Spleen (tissue), 11 donors: Measurements from ENCODE around the gene SLC39A13. TPM values are rescaled to one million over a fixed set of nuclear protein-coding genes. Genes with fewer than 3 reads are reported as not detected.

Source experiments
- DNase-seq: peaks from one replicate; pipeline ENCODE4 v3.0.0-alpha.2; 2020
- H3K27ac ChIP-seq, 8 donors: fragments of 200-600 bp; sonication (generic) in 7 of 8; 1 replicate in 4 of 8; 2 replicates in 4 of 8; pipeline versions ENCODE4 v1.5.0 to v1.8.0; 2016 to 2021; ENCODE audit warnings: inconsistent platforms in 4 of 8, mild to moderate bottlenecking in 4 of 8, moderate library complexity in 1 of 8
- H3K27me3 ChIP-seq, 7 donors: fragments of 200-600 bp; sonication (generic) in 6 of 7; replicated peaks in 1 of 7; 1 replicate in 4 of 7; 2 replicates in 3 of 7; pipeline versions ENCODE4 v1.5.0 to v1.8.0; 2016 to 2021; ENCODE audit warnings: inconsistent platforms in 3 of 7, mild to moderate bottlenecking in 1 of 7
- H3K36me3 ChIP-seq, 6 donors: fragments of 200-600 bp; sonication (generic) in 5 of 6; 1 replicate in 4 of 6; 2 replicates in 2 of 6; pipeline versions ENCODE4 v1.5.0 to v1.8.0; 2016 to 2021; ENCODE audit warnings: inconsistent platforms in 2 of 6
- H3K4me1 ChIP-seq, 6 donors: fragments of 200-600 bp; sonication (generic) in 5 of 6; 1 replicate in 3 of 6; 2 replicates in 3 of 6; pipeline versions ENCODE4 v1.5.0 to v1.8.0; 2016 to 2021; ENCODE audit warnings: inconsistent platforms in 3 of 6
- H3K4me3 ChIP-seq, 8 donors: fragments of 200-600 bp; sonication (generic) in 7 of 8; 1 replicate in 4 of 8; 2 replicates in 4 of 8; pipeline versions ENCODE4 v1.5.0 to v1.8.0; 2016 to 2021; ENCODE audit warnings: inconsistent platforms in 4 of 8, mild to moderate bottlenecking in 4 of 8, moderate library complexity in 2 of 8
- H3K9me3 ChIP-seq, 8 donors: fragments of 200-600 bp; sonication (generic) in 7 of 8; 1 replicate in 4 of 8; 2 replicates in 4 of 8; pipeline versions ENCODE4 v1.5.0 to v1.8.0; 2016 to 2021; ENCODE audit warnings: inconsistent platforms in 4 of 8
- POLR2A ChIP-seq, 3 donors: fragments of 450-650 bp; IDR thresholded peaks; one replicate each; pipeline ENCODE4 v1.5.1; 2017; ENCODE audit warnings: antibody characterized with exemption in 3 of 3, mild to moderate bottlenecking in 1 of 3
- POLR2AphosphoS5 ChIP-seq, 3 donors: sonication (generic); formaldehyde crosslinking; IDR thresholded peaks; one replicate each; pipeline ENCODE4 v1.5.1; 2017; ENCODE audit warnings: antibody characterized with exemption in 3 of 3
- WGBS, 5 donors: extraction: QIAGEN DNeasy Blood & Tissue Kit in 3 of 5; methylation state at CpG; one replicate each; pipeline versions ENCODE4 v1.1.5 to v1.1.7; 2013 to 2018; 5-methylcytosine and 5-hydroxymethylcytosine counted together
- intact Hi-C: fragments of 100-400 bp; cut with DNase I; formaldehyde crosslinking; loops from one replicate; pipeline ENCODE4 v1.15.0; 2023; ENCODE audit warnings: low total_unique reads
- polyA plus RNA-seq, 3 donors: library from polyadenylated mRNA; stranded (reverse); fragments of 200-250 nt; gene quantifications; one replicate each; pipeline ENCODE4 v1.2.1, GENCODE V29; 2013
- total RNA-seq, 7 donors: library from RNA; depleted of rRNA in 3 of 7; stranded (reverse); fragments of >200 nt in 3 of 7; fragmentation: NEBNext Ultra II Directional in 4 of 7; extraction: Animal tissue kit (Norgen Biotek cat#: 25700) in 4 of 7; gene quantifications; one replicate each; pipeline versions ENCODE4 v1.1.0 to v1.2.1, GENCODE V29; 2016 to 2021
- TF ChIP-seq, protein P1 (sequence below), 11 experiments: fragments of 200-600 bp in 7 of 11; fragments of 450-650 bp in 4 of 11; sonication (generic) in 4 of 11; IDR thresholded peaks in 8 of 11; conservative IDR thresholded peaks in 3 of 11; 1 replicate in 7 of 11; 2 replicates in 4 of 11; pipeline versions ENCODE4 v1.4.0 to v1.8.0; 2016 to 2021; ENCODE audit warnings: antibody characterized with exemption in 11 of 11, inconsistent platforms in 4 of 11, mild to moderate bottlenecking in 1 of 11
- donor health status: healthy with polysubstance abuse.
- donor health status: DM: no; HTN: no; CAD: no; lungs with moderate emphysema.
- donor health status: DM: no; HTN: no; CAD: no.
- donor health status: Bipolar disorder and iron deficiency.
- donor health status: healthy.
- donor health status: DM: no; HTN: no; CAD: no.
- donor health status: DM: yes; HTN: yes; CAD: no.

The SLC39A13 gene
- total and polyA plus RNA-seq, 10 donors = 21.7 to 48.4 (median 40.4) TPM

DNA sequence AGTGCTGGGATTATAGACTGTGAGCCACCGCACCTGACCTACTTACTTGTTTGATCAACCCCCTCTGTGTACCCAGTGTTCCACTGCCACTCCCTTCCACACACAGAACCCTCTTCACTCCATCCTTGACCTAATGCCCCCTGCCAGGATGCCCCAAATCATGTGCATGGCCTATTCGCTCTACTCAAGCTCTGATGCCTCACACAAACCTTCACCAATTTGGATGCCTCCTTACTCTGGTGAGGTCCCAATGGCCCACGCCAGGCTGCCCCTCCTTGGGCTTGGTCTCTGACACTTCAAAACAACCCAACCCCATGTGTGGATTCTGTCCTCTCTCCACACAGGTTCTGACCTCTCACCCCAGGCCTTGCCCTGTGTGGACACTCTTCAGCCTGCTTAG, 27.3 kb downstream of the SLC39A13 start:
- intact Hi-C loops = no loop called here
- H3K9me3 ChIP-seq = peaks cover 0 to 3% (median 0%) of the 10 kb centered on the region in 8 donors
- H3K36me3 ChIP-seq = no peaks in the 10 kb centered on the region
- TF ChIP-seq, protein P1, sequence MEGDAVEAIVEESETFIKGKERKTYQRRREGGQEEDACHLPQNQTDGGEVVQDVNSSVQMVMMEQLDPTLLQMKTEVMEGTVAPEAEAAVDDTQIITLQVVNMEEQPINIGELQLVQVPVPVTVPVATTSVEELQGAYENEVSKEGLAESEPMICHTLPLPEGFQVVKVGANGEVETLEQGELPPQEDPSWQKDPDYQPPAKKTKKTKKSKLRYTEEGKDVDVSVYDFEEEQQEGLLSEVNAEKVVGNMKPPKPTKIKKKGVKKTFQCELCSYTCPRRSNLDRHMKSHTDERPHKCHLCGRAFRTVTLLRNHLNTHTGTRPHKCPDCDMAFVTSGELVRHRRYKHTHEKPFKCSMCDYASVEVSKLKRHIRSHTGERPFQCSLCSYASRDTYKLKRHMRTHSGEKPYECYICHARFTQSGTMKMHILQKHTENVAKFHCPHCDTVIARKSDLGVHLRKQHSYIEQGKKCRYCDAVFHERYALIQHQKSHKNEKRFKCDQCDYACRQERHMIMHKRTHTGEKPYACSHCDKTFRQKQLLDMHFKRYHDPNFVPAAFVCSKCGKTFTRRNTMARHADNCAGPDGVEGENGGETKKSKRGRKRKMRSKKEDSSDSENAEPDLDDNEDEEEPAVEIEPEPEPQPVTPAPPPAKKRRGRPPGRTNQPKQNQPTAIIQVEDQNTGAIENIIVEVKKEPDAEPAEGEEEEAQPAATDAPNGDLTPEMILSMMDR (IDR thresholded peaks at IDR 0.05 in 8 of 11, conservative IDR thresholded peaks at IDR 0.05 in 3 of 11) = no peak
- TF ChIP-seq POLR2AphosphoS5 (IDR thresholded peaks at IDR 0.05) (no peak), POLR2A (IDR thresholded peaks at IDR 0.05) (no peak)
- no peaks in the 10 kb centered on the region for H3K4me1 ChIP-seq
- no peak overlapping the region for H3K4me3 ChIP-seq
- no peaks in the 10 kb centered on the region for H3K27me3 ChIP-seq
- 86 to 96% (median 90%) methylated on average over 3 of the region's 3 CpGs for WGBS, 5 donors
- H3K27ac ChIP-seq = no peak overlapping the region
- DNase-seq = no peak

DNA sequence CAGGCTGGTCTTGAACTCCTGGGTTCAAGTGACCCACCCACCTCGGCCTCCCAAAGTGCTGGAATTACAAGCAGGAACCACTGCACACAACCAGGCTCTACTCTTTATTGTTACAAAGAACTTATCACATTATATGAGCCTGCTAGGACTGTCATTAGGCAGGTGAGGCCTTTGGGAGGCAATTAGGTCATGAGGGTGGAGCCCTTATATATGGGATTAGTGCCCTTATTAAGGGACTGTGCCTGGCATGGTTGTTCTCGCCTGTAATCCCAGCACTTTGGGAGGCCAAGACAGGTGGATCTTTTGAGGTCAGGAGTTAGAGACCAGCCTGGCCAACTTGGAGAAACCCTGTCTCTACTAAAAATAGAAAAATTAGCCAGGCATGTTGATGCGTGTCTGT, 28.3 kb downstream of the SLC39A13 start:
- H3K9me3 ChIP-seq = peaks cover 0 to 3% (median 0%) of the 10 kb centered on the region in 8 donors

DNA sequence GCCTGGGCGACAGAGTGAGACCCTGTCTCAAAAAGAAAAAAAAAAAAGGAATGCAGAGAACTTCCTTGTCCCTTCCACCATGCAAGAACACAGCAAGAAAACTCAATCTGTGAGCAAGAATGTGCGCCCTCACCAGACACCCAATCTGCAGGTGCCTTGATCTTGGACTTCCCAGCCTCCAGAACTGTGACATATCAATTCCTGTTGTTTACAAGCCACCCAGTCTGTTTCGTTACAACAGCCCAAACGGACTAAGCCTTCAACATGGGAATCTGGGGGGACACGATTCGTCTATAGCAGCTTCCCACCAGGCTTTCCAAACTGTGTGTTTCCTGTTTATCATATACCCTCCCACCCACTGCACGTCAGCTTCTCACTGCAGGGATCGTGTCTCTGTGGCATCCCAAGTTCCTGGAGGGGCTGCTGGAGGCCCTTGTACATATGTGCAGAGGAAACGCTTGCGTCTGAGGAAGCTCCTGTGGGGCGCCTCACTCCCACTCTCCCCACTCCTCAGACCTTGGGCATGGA, 28.9 kb downstream of the SLC39A13 start:
- H3K36me3 ChIP-seq = no peaks in the 10 kb centered on the region
- WGBS, 5 donors = 77 to 85% (median 81%) methylated on average over 11 of the region's 11 CpGs
- DNase-seq = no peak
- peaks cover 0 to 3% (median 0%) of the 10 kb centered on the region in 8 donors for H3K9me3 ChIP-seq
- no peaks in the 10 kb centered on the region for H3K4me1 ChIP-seq
- H3K27ac ChIP-seq = no peak overlapping the region
- TF ChIP-seq POLR2AphosphoS5 (IDR thresholded peaks at IDR 0.05) (no peak), POLR2A (IDR thresholded peaks at IDR 0.05) (no peak)
- TF ChIP-seq, protein P1 (IDR thresholded peaks at IDR 0.05 in 8 of 11, conservative IDR thresholded peaks at IDR 0.05 in 3 of 11) = no peak
- H3K27me3 ChIP-seq = no peaks in the 10 kb centered on the region
- intact Hi-C loops = no loop called here
- H3K4me3 ChIP-seq = no peak overlapping the region

More for the DNA sequence above, 28.3 kb downstream of the SLC39A13 start:
- DNase-seq = no peak
- no peak overlapping the region for H3K27ac ChIP-seq
- no peaks in the 10 kb centered on the region for H3K4me1 ChIP-seq
- H3K36me3 ChIP-seq = no peaks in the 10 kb centered on the region
- 90 to 97% (median 95%) methylated on average over 3 of the region's 3 CpGs for WGBS, 5 donors
- intact Hi-C loops = no loop called here
- H3K4me3 ChIP-seq = no peak overlapping the region
- H3K27me3 ChIP-seq = no peaks in the 10 kb centered on the region
- no peak for TF ChIP-seq POLR2AphosphoS5 (IDR thresholded peaks at IDR 0.05)
- no peak for TF ChIP-seq POLR2A (IDR thresholded peaks at IDR 0.05)
- TF ChIP-seq, protein P1 (IDR thresholded peaks at IDR 0.05 in 8 of 11, conservative IDR thresholded peaks at IDR 0.05 in 3 of 11) = no peak

DNA sequence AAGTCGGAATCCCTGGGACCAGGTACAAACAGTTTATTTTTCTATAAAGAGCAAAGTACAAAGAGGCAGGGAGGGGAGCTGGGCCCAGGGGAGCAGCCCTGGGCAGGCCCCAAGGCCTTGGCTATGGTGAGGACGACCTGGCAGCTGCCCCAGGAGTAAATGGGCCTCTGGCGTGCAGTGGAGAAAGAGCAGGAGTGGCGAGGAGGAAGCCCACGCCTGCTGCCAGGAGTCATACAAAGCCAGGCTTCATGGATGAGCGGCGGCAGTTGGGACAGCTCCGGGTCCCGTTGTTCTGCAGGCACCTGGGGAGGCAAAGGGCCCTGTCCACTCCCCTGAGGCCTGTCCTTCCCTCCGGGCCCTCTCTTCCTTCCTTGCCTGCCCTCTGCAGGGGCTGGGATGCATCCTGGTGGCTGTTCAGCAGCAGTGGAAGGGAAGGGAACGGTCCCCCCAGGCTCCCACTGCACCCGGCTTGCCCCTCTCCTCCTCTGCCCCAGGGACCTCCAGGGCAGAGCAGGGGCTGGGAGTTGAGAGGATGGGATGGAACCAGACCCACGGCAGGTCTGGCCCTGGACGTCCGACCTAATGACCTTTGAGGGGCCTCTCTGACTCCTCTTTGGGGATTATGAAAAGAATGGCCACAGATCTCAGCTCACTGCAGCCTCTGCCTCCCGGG, 29.5 kb downstream of the SLC39A13 start:
- intact Hi-C loops = no loop called here
- no peak for DNase-seq
- 66 to 87% (median 71%) methylated on average over 13 to 16 of the region's 16 CpGs for WGBS, 5 donors

More for the DNA sequence above, 29.5 kb downstream of the SLC39A13 start:
- no peak overlapping the region for H3K27ac ChIP-seq
- no peaks in the 10 kb centered on the region for H3K4me1 ChIP-seq
- TF ChIP-seq, protein P1 (IDR thresholded peaks at IDR 0.05 in 8 of 11, conservative IDR thresholded peaks at IDR 0.05 in 3 of 11) = no peak
- TF ChIP-seq POLR2A (IDR thresholded peaks at IDR 0.05) (no peak), POLR2AphosphoS5 (IDR thresholded peaks at IDR 0.05) (peak in 1 of 3 donors; percentile 39)
- H3K4me3 ChIP-seq = no peak overlapping the region
- H3K27me3 ChIP-seq = no peaks in the 10 kb centered on the region
- no peaks in the 10 kb centered on the region for H3K36me3 ChIP-seq
- H3K9me3 ChIP-seq = peaks cover 0 to 3% (median 0%) of the 10 kb centered on the region in 8 donors
